Fibroblast of the aortic adventitia (primary cell): Measurements from ENCODE around the gene ENAH. TPM values are rescaled to one million over a fixed set of nuclear protein-coding genes. Genes with fewer than 3 reads are reported as not detected.
"Not testable (repeated sequence)": the region's sequence is repeated elsewhere in the genome, so short reads cannot be mapped to it uniquely, and the experiment has no call there.

ENCODE experiments used
- DNase-seq: peaks from one replicate; pipeline ENCODE4 v3.0.0-alpha.2; 2010; ENCODE audit warnings: low read depth
- H3K4me3 ChIP-seq: 2 replicates; pipeline ENCODE4 v1.5.1; 2011; ENCODE audit warnings: low read depth, mild to moderate bottlenecking, control low read depth, low read length, moderate library complexity
- total RNA-seq: library from RNA; depleted of rRNA; stranded (reverse); fragments of >200 nt; gene quantifications from 2 replicates; pipeline ENCODE4 v1.2.3, GENCODE V29; 2012; ENCODE audit warnings: low replicate concordance
- TF ChIP-seq, protein P1 (sequence below): IDR thresholded peaks from 2 replicates; pipeline ENCODE4 v1.5.1; 2011; ENCODE audit warnings: mild to moderate bottlenecking, low read length, control low read depth, inconsistent platforms; ENCODE audit not compliant: insufficient read depth

Gene ENAH
- total RNA-seq, 1 donor, result 148 TPM

- DNase-seq, result no peak
- TF ChIP-seq, protein P1, sequence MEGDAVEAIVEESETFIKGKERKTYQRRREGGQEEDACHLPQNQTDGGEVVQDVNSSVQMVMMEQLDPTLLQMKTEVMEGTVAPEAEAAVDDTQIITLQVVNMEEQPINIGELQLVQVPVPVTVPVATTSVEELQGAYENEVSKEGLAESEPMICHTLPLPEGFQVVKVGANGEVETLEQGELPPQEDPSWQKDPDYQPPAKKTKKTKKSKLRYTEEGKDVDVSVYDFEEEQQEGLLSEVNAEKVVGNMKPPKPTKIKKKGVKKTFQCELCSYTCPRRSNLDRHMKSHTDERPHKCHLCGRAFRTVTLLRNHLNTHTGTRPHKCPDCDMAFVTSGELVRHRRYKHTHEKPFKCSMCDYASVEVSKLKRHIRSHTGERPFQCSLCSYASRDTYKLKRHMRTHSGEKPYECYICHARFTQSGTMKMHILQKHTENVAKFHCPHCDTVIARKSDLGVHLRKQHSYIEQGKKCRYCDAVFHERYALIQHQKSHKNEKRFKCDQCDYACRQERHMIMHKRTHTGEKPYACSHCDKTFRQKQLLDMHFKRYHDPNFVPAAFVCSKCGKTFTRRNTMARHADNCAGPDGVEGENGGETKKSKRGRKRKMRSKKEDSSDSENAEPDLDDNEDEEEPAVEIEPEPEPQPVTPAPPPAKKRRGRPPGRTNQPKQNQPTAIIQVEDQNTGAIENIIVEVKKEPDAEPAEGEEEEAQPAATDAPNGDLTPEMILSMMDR, result no peak
- H3K4me3 ChIP-seq, result no peak overlapping the region
Measured at GRCh38 chr1:225519166-225519863, 133.6 kb downstream of the ENAH start.

DNA sequence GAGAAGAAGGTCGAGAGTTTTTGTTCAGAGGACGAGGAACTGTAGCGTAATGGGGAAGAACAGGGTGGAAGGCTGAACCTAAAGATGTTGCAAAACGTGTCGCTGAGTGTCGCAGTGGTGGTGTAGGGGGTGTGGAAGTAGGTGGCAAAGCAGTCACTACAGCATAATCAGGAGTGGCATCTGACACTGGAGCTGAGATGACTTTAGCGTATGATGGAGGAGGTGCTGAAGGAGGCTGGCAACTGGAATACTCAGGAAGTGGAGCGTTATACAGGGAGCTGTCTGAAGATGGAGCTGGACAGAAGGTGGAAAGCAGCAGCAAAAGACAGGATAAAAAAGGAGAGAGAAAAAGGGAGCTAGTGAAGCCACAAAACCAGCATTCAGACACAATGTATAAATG, 135.2 kb downstream of the ENAH start:
- TF ChIP-seq, protein P1, result no peak
- no peak overlapping the region for H3K4me3 ChIP-seq
- DNase-seq, result no peak

DNA sequence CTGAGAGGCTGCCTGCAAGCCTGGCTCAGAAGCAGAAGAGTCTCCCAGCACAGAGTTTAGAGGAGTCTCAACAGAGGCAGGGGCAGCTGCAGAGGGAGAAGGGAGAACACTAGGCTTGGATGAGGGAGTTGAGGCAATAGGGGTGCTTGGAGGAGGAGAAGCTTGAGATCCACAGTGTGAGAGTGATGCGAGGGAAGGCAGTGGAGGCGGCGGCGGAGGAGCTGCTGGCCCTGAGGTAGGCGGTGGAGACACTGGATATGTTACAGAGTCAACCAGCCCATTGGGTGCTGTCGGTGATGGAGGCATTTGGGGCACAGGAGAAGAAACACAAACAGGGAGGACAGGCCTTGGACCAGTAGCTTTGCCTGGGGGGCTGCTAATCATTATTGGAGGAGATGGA, 135.7 kb downstream of the ENAH start:
- no peak for DNase-seq
- TF ChIP-seq, protein P1, result no peak
- H3K4me3 ChIP-seq, result no peak overlapping the region

GRCh38 chr1:225514671-225515081, 138.2 kb downstream of the ENAH start:
- DNase-seq, result no peak
- TF ChIP-seq, protein P1, result no peak
- no peak overlapping the region for H3K4me3 ChIP-seq

- not testable (repeated sequence) for DNase-seq
Measured at GRCh38 chr1:225513576-225513975, 139.3 kb downstream of the ENAH start.

GRCh38 chr1:225511828-225512381, 141.0 kb downstream of the ENAH start:
- DNase-seq, result no peak
- H3K4me3 ChIP-seq, result no peak overlapping the region
- TF ChIP-seq, protein P1, result no peak

More at GRCh38 chr1:225513576-225513975, 139.3 kb downstream of the ENAH start:
- not testable (repeated sequence) for H3K4me3 ChIP-seq

DNA sequence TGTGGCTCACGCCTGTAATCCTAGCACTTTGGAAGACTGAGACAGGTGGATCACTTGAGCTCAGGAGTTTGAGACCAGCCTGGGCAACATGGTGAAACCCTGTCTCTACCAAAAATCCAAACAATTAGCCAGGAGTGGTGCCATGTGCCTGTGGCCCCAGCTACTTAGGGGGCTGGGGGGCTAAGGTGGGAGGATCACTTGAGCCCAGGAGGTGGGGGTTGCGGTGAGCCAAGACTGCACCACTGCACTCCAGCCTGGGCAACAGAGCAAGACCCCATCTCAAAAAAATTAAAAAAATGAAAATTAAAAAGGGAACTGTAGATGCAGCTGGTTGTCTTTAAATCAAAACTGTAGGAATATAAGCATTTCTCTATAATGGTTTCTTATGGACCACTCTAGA, 142.2 kb downstream of the ENAH start:
- H3K4me3 ChIP-seq, DNase-seq: not testable (repeated sequence)

DNA sequence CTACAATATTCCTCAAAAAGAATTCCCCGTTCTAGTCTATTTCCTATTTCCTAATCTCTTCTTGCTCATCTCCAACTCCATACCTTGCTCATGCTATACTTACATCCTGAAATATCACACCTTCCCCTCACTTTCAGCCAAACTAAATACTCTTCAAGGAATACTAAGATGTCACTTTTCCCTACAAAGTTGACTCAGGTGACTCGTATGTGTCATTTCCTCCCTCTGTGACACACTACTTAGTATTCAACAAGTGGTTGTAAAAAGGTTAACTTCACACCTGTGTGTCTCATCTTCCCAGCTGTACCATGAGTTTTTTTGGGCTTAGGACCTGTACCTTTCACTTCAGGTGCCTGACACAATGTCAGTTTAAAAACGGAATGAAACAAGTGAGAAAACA, 143.2 kb downstream of the ENAH start:
- TF ChIP-seq, protein P1, result no peak
- no peak for DNase-seq
- no peak overlapping the region for H3K4me3 ChIP-seq
